ENCODE results near the gene DOCK9.

- TF ChIP-seq CTCF (IDR thresholded peaks at IDR 0.05): no peak
- TF ChIP-seq POLR2A (IDR thresholded peaks at IDR 0.05): no peak
Measured at GRCh38 chr13:98843482-98843877, 134.4 kb downstream of the DOCK9 start.

Data from uterus (tissue), 2 donors.